Medulla oblongata (tissue), 1 donor: Measurements from ENCODE around the gene ELAVL3.
A peak's percentile ranks its signal among the peaks of the same experiment; 100 is the strongest.
"Not testable (repeated sequence)": the region's sequence is repeated elsewhere in the genome, so short reads cannot be mapped to it uniquely, and the experiment has no call there.

Experiments used
- DNase-seq: peaks from one replicate; pipeline ENCODE4 v3.0.0-alpha.2; 2015; ENCODE audit errors: extremely low spot score

Gene ELAVL3

GRCh38 chr19:11435833-11436313 is 45.0 kb downstream of the ELAVL3 start:
- DNase-seq = no peak

DNA sequence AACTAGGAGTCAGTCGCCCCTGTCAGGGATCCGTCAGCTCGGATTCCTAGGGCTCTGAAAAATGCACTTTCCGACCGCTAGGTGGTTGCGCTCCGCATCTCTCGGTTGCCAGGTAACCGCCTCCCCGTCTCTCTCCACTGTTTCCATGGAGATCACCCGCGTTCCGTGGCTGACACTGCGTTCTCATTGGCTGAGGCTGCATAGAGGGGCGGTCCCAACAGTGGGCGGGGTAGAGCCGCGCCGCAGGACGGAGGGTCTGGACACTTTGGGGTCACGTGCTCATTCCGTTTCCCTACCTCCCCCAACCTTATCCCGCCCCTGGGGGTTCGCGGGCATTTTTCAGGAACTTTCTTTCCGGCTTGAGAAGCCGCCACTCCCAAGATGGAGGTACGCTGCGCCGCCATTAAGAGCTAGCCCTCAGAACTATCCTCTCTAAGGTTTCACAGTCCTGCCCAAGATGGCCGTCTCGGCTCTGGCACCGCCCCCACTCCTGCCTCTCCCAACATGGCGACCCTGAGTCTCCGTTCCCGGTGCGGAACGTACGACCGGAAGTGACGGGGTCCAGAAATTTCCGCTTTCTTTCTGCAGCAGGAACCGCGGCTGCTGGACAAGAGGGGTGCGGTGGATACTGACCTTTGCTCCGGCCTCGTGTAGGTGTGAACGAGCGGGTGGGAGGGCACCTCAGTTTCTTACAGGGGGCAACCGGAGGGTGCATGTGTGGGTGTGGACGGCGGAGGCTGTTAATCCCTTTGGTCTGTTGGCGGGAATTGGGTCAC is 45.6 kb downstream of the ELAVL3 start, which contains the start of the genes ODAD3 and PRKCSH:
Gene ODAD3 (minus strand): TSS at position 65 of the 776 bp plus-strand sequence. CDS start 105 bp downstream, outside the sequence.
Gene PRKCSH (plus strand): TSS at position 579 of the 776 bp plus-strand sequence. CDS start 483 bp downstream, outside the sequence.
- peak; percentile 100 for DNase-seq

- no peak for DNase-seq
Observed at GRCh38 chr19:11434703-11435056, 46.2 kb downstream of the ELAVL3 start.

DNA sequence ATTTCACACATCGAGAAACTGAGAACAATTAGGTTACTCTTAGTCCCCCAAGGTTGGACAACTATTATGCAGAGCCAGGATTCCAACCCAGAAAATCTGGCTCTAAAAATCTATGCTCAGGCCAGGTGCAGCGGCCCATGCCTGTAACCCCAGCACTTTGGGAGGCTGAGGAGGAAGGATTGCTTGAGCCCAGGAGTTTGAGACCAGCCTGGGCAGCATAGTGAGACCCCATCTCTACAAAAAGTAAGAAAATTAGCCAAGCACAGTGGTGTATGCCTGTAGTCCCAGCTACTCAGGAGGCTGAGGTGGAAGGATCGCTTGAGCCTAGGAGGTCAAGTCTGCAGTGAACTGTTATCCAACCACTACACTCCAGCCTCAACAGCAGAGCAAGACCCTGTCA is 47.3 kb downstream of the ELAVL3 start:
- not testable (repeated sequence) for DNase-seq

- no peak for DNase-seq
Observed at GRCh38 chr19:11426656-11427055, 54.2 kb downstream of the ELAVL3 start.

GRCh38 chr19:11425719-11426457 is 55.0 kb downstream of the ELAVL3 start:
- DNase-seq = no peak

- DNase-seq = no peak
Observed at GRCh38 chr19:11423791-11424181, 57.1 kb downstream of the ELAVL3 start.

DNA sequence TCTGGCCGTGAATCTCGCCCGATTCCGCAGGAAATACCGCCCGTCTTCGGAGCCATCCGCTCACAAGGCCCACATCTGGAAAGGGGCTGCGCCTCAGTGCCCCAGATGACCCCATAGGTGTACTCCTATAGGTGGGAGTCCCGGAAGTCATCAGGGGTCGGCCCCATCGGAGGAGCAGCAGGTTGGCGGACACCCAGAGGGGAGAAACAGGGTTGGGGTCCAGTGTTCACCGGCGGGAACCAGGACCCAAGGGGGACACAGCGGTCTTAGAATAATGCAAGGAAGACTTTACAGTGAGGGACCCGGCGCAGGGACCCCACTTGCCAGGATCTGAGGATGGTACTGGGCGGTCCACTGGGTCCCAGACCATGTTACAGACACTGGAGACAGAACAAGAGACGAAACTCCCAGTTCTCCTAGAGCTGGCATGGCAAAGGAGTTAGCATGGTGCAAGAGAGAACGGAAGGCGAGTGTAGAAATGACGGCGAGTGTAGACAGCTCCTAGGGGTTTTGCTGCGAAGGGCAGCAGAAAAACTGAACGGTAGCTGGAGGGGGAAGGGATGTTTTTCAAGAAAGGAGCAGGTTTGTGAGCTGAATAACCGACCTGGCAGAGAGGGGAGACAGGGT is 57.6 kb downstream of the ELAVL3 start:
- DNase-seq = no peak

GRCh38 chr19:11422163-11423065 is 58.4 kb downstream of the ELAVL3 start:
- peak; percentile 17 for DNase-seq

DNA sequence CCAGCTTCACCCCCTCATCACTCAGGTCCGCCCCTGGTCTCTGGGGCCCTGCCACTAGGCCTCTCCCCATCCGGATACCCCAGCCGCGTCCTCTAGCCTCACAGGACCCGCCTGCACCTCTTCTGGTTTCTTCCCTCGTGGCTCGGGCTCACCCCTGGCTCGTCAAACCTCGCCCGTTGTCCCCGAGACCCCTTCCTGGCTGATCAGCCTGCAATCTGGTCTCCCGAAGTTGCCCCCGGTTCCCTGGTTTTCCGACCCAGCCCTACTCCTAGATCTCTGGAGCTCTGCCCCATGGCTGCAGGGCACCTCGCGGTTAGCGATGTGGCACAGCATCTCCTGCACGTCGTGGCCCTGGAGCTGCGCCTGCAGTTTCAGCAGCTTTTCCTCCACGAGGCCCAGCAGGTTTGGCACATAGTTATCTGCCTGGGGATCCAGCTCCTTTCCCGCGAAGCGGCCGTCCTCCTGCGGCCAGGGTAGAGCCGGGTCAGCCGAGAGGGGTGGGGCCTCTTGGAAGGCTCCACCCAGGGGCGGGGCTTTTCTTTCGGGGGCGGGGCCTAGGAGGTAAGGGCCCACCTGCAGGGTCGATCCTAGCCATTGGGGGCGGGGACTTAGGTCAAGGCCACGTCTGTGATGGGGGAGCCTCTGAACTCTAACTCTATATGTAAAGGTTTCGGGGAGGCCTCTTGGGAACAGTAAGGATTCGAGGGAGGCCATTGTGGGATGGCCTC is 59.3 kb downstream of the ELAVL3 start:
- DNase-seq = no peak

GRCh38 chr19:11420429-11421370 is 60.1 kb downstream of the ELAVL3 start:
- DNase-seq = peak; percentile 35

DNA sequence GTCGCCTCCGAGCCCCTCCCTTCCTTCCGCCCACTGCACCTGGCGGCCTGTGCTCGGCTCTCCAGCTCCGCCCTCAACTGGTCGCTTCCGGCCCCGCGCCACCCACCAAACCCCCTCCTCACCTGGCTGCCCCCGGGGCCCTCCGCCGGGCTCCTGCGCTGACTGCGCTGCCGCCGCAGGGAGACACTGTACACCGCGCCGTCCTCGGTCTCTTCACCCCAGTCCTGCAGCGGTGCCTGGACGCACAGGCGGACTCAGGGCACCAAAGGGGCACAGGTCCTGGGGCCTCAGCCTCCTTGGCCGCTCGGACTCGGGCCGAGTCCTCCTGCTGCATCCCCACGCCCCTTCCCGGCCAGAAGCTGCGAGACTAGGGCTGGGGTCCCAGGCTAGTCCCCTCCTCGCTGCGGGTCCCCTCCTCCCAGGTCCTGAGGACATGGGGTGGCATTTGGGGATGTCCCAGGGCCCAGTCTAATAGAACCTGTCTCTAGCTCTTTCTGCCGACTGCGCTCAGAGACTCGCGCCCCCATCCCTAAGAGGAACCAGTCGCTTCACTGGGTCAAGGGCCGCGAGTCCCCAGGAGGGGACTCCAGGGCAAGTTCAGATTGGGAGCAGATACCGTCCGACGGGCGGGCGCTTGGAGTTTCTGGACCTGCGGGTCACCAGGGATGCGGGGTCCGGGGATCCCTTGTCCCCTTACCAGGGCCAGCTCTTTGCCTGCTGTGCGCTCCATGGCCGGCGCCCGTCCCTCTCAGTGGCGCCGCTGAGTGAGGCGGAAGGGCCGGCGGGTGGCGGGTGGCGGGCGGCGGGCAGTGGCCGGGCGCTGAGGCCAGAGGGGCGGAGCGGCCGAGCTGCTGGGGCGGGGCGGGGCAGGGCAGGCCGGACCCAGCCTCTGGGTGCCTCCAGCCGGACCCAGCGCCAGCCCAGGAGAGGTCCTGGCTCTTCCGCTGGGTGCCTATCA is 62.0 kb downstream of the ELAVL3 start, which contains the start of gene RGL3:
Gene RGL3 (minus strand): TSS at position 766 of the 958 bp plus-strand sequence. CDS start 36 bp downstream, at position 730.
- no peak for DNase-seq

- DNase-seq = no peak
Observed at GRCh38 chr19:11418094-11418548, 62.7 kb downstream of the ELAVL3 start.

- DNase-seq = no peak
Observed at GRCh38 chr19:11416346-11417052, 64.3 kb downstream of the ELAVL3 start.

- no peak for DNase-seq
Observed at GRCh38 chr19:11414544-11414943, 66.3 kb downstream of the ELAVL3 start.

GRCh38 chr19:11410682-11411081 is 70.2 kb downstream of the ELAVL3 start:
- no peak for DNase-seq

DNA sequence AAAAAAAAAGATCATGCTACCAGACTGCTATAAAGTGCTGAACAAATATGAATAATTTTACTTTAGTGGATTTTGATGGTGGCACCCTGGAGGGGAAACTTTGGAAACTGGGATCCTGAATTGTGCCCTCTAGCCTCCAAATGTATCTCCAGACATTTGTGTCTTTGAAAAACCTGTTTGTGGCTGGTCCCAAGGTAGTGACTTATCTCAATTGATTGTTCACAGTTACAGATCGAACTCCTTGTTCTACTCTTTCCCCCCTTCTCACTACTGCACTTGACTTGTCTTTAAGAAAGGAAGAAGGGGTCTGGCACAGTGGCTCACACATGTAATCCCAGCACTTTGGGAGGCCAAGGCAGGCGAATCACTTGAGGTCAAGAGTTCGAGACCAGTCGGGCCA is 72.3 kb downstream of the ELAVL3 start:
- no peak for DNase-seq
